Activated CD8-positive, alpha-beta memory T cell treated with anti-CD3 and anti-CD28 coated beads, Interleukin-2, amount 10 ng/mL, durations not matched to agents 7 days and 5 days (primary cell): ENCODE results near the gene PPP4R3B. TPM values are rescaled to one million over a fixed set of nuclear protein-coding genes. Genes with fewer than 3 reads are reported as not detected.
"Not testable (repeated sequence)": the region's sequence is repeated elsewhere in the genome, so short reads cannot be mapped to it uniquely, and the experiment has no call there.

Source experiments
- ATAC-seq: fragments of 150-1000 bp; cut with Tn5 transposase; one replicate; pipeline ENCODE4 v1.10.0; 2021; ENCODE audit warnings: moderate library complexity
- CTCF ChIA-PET: fragments of 350-600 bp; sonication (Branson Sonifier 250); formaldehyde crosslinking; loops from one replicate; lab custom pipeline; 2021; ENCODE audit warnings: antibody characterized with exemption; lab: Charles Lee
- DNase-seq: peaks from one replicate; pipeline ENCODE4 v3.0.0-alpha.2; 2020
- H3K27ac Mint-ChIP-seq: one replicate; pipeline ENCODE4 v1.8.0; 2021; ENCODE audit warnings: mild to moderate bottlenecking, mixed read lengths
- H3K27me3 Mint-ChIP-seq: one replicate; pipeline ENCODE4 v1.8.0; 2021; ENCODE audit warnings: mixed read lengths
- H3K36me3 Mint-ChIP-seq: one replicate; pipeline ENCODE4 v1.8.0; 2021; ENCODE audit warnings: mild to moderate bottlenecking, mixed read lengths
- H3K4me1 Mint-ChIP-seq: one replicate; pipeline ENCODE4 v1.8.0; 2021; ENCODE audit warnings: mixed read lengths
- H3K4me3 Mint-ChIP-seq: one replicate; pipeline ENCODE4 v1.8.0; 2021; ENCODE audit warnings: mild to moderate bottlenecking, moderate library complexity, mixed read lengths
- H3K9me3 Mint-ChIP-seq: one replicate; pipeline ENCODE4 v1.8.0; 2022; ENCODE audit warnings: low read depth, mixed read lengths
- total RNA-seq, 2 experiments: library from RNA; stranded (reverse); gene quantifications; one replicate each; pipeline ENCODE4 v1.2.3, GENCODE V29; 2021

PPP4R3B gene
- total RNA-seq, 2 experiments from 2014 or later, result 67.3 to 76.9 TPM

DNA sequence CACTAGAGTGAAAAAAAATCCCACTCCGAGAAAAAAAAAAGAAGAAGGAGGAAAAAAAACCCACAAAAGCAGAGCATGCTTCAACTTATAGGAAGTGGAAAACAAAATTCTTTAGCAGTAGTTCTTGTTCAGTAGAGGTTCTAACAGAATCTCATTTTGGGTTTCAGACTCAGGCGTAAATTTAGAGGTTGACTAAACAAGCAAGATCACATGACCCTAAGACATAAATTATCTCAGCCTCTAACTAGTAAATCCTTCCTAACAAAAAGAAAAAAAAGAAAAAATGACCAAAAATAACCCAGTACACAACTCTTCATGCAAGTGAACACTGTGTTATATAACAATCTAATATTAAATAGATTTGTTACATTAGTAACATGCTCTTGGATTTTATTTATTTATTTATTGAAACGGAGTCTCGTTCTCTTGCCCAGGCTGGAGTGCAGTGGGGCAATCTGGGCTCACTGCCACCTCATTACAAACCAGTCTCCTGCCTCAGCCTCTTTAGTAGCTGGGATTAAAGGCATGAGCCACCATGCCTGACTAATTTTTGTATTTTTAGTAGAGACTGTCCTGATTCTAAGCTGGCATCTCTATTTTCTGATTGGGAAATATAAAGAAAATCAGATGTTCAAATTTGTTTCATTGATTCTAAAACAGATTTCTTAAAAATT, 35.4 kb downstream of the PPP4R3B start:
- Mint-ChIP-seq H3K4me1 (peaks cover 15% of the 10 kb centered on the region), H3K36me3 (peaks cover 45% of the 10 kb centered on the region), H3K27me3 (no peaks in the 10 kb centered on the region), H3K4me3 (no peak overlapping the region), H3K9me3 (no peaks in the 10 kb centered on the region), H3K27ac (no peak overlapping the region)
- DNase-seq (no peak), ATAC-seq (no peak)
- CTCF ChIA-PET, result no interaction called here

DNA sequence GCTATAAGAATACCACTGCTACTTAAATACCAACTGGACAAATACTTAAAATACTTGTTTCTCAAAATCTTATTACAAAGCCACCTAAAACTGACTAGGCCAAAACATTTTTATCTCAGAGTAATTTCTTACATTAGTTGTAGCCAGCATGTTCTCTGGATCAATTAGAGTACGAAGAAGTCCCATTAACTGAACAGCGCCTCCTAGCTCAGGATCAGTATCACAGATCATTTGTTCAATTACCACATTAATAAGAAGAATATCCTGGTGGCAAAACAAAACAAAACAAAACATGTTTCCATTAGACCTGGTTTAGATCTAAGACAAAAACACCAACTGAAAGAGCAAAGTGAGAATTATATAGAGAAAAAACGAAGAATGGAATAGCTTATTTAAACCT, 36.0 kb downstream of the PPP4R3B start:
- CTCF ChIA-PET, result no interaction called here
- Mint-ChIP-seq H3K27ac (no peak overlapping the region), H3K36me3 (peaks cover 47% of the 10 kb centered on the region), H3K27me3 (no peaks in the 10 kb centered on the region), H3K4me1 (peaks cover 15% of the 10 kb centered on the region), H3K9me3 (no peaks in the 10 kb centered on the region), H3K4me3 (no peak overlapping the region)
- DNase-seq, result no peak
- ATAC-seq, result no peak

DNA sequence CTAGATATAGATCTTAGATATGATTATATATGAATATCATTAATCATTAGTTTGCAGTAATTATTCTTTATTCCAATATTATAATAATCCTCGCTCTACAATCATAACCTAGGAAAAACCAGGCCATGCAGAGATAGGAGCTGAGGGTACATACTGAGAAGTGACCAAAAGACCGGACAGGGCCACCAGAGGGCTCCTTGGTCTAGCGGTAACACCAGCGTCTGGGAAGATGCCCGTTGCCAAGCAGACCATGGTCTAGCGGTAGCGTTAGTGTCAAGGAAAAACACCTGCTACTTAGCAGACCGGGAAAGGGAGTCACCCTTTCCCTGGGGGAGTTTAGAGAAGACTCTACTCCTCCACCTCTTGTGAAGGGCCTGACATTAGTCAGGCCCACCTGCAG, 48.4 kb downstream of the PPP4R3B start:
- ATAC-seq, H3K4me3 Mint-ChIP-seq, H3K9me3 Mint-ChIP-seq, H3K27ac Mint-ChIP-seq, H3K27me3 Mint-ChIP-seq, DNase-seq: not testable (repeated sequence)
- CTCF ChIA-PET, result interaction anchor here (0.8 kb wide), 1 partner anchor 23 kb away, joined by 3 read pairs; no protein-coding TSS in a partner anchor
- Mint-ChIP-seq H3K4me1 (peaks cover 11% of the 10 kb centered on the region), H3K36me3 (peaks cover 46% of the 10 kb centered on the region)

DNA sequence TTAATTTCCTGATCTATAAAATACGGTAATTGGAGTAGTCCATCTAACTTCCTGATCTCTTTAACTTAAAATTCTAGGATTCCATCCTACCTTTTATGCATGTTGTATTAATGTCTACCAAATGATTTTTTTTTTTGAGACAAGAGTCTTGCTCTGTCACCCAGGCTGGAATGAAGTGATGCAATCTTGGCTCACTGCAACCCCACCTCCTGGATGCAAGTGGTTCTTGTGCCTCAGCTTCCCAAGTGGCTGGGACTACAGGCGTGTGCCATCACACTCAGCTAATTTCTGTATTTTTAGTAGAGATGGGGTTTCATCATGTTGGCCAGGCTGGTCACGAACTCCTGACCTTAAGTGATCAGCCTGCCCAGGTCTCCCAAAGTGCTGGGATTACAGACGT, 50.1 kb downstream of the PPP4R3B start:
- DNase-seq (no peak), ATAC-seq (no peak)
- peaks cover 56% of the 10 kb centered on the region for H3K36me3 Mint-ChIP-seq
- H3K27ac Mint-ChIP-seq, result no peak overlapping the region
- H3K27me3 Mint-ChIP-seq, result no peaks in the 10 kb centered on the region
- H3K4me1 Mint-ChIP-seq, result peaks cover 11% of the 10 kb centered on the region
- H3K4me3 Mint-ChIP-seq, result no peak overlapping the region
- CTCF ChIA-PET, result interaction anchor here (1.2 kb wide), 1 partner anchor 18 kb away, joined by 3 read pairs; no protein-coding TSS in a partner anchor
- peaks cover 5% of the 10 kb centered on the region for H3K9me3 Mint-ChIP-seq

DNA sequence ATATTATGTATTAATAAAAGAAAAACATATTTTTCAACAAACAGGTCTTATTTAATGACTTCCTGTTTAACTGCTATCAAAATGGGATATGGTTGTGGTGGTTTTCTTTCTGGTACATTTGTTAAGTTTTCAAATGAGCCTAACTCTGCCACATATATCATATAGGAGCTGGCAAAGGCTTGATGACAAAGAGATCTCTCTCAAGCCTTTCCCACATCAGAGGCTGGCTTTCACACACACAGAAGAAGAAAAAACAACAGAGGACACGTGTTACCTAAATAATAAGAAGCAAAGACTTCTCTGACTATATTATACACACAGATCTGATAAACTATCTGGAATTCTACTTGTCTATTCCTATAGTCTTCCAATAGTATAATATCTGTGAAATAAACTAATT, 51.8 kb downstream of the PPP4R3B start:
- peaks cover 10% of the 10 kb centered on the region for H3K9me3 Mint-ChIP-seq
- H3K4me3 Mint-ChIP-seq, result no peak overlapping the region
- no peaks in the 10 kb centered on the region for H3K27me3 Mint-ChIP-seq
- peaks cover 11% of the 10 kb centered on the region for H3K4me1 Mint-ChIP-seq
- H3K27ac Mint-ChIP-seq, result no peak overlapping the region
- ATAC-seq (no peak), DNase-seq (no peak)
- H3K36me3 Mint-ChIP-seq, result peaks cover 68% of the 10 kb centered on the region
- CTCF ChIA-PET, result no interaction called here

DNA sequence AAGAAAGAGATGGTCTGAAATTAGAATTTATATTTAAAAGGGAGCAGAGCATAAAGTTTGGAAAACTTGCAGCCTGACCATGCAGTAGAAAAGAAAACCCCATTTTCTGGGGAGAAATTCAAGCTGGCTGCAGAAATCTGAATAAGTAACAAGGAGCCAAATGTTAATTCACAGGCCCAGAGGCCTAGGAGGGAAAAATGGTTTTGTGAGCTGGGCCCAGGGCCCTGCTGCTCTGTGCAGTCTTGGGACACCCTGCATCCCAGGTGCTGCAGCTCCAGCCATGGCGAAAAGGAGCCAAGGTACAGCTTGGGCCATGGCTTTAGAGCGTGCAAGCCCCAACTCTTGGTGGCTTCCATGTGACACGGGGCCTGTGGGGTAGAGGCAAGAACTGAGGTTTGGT, 56.6 kb downstream of the PPP4R3B start:
- Mint-ChIP-seq H3K27ac (no peak overlapping the region), H3K4me3 (no peak overlapping the region), H3K4me1 (peaks cover 2% of the 10 kb centered on the region), H3K9me3 (peaks cover 10% of the 10 kb centered on the region), H3K27me3 (no peaks in the 10 kb centered on the region), H3K36me3 (peaks cover 67% of the 10 kb centered on the region)
- no peak for DNase-seq
- ATAC-seq, result no peak
- CTCF ChIA-PET, result no interaction called here

DNA sequence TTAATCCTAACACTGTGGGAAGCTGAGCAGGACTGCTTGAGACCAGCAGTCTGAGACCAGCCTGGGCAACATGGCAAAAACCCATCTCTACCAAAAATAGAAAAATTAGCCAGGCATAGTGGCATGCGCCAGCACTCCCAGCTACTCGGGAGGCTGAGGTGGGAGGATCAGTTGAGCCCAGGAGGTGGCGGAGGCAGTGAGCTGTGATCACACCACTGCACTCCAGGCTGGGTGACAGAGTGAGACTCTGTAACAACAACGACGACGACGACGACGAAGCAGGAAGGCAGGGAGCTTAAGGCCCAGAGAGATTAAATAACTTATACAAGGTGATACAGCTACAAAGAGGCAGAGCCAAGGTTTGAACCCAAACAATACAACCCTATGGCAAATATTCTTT, 60.6 kb downstream of the PPP4R3B start:
- H3K4me1 Mint-ChIP-seq, result no peaks in the 10 kb centered on the region
- CTCF ChIA-PET, result no interaction called here
- no peaks in the 10 kb centered on the region for H3K27me3 Mint-ChIP-seq
- H3K9me3 Mint-ChIP-seq, result peaks cover 2% of the 10 kb centered on the region
- H3K36me3 Mint-ChIP-seq, result peaks cover 53% of the 10 kb centered on the region
- no peak overlapping the region for H3K27ac Mint-ChIP-seq
- H3K4me3 Mint-ChIP-seq, result no peak overlapping the region
- DNase-seq (no peak), ATAC-seq (no peak)

DNA sequence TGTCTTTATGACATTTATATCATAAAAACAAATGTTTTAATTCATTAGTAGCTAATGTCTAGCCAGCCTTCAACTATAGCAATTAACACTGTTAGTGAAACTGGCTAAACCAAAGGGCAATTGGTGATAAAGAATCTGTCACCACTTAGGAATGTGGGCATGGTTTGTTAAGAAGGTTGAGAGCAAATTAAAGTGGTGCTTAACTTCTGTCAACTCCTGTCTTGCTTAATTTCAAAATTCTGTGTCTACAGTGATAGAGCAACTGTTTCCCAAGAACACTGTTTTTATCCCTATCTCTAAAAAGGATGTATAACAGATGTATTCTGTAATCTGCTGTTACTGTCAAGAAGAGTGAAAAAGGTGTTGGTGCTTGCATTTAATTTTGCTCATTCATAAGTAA, 61.4 kb downstream of the PPP4R3B start:
- Mint-ChIP-seq H3K4me3 (no peak overlapping the region), H3K4me1 (no peaks in the 10 kb centered on the region), H3K27me3 (no peaks in the 10 kb centered on the region), H3K36me3 (peaks cover 45% of the 10 kb centered on the region), H3K27ac (no peak overlapping the region), H3K9me3 (no peaks in the 10 kb centered on the region)
- CTCF ChIA-PET, result interaction anchor here (0.7 kb wide), 1 partner anchor 11 kb away, joined by 3 read pairs; no protein-coding TSS in a partner anchor
- ATAC-seq (no peak), DNase-seq (no peak)

DNA sequence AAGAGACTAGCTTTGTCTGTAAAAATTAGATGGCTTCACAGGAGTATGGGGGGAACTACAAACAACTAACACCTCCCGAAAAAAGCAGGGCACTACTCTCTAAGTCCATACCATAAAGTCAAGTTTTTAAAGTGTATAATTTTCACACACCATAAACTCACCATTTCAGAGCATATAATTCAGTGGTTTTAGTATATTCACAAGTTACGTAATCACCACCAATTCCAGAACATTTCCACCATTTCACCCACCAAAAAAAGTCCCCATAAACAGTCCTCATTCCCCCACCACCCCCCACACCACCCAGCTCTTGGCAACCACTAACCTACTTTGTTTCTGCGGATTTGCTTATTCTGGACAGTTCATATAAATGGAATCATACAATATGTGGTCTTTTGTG, 64.1 kb downstream of the PPP4R3B start:
- ATAC-seq (no peak), DNase-seq (no peak)
- Mint-ChIP-seq H3K27ac (no peak overlapping the region), H3K36me3 (peaks cover 34% of the 10 kb centered on the region), H3K4me1 (no peaks in the 10 kb centered on the region), H3K9me3 (no peaks in the 10 kb centered on the region), H3K4me3 (no peak overlapping the region), H3K27me3 (no peaks in the 10 kb centered on the region)
- CTCF ChIA-PET, result interaction anchor here (1.1 to 1.4 kb wide), 2 partner anchors 15 to 20 kb away, joined by 3 read pairs; no protein-coding TSS in a partner anchor

DNA sequence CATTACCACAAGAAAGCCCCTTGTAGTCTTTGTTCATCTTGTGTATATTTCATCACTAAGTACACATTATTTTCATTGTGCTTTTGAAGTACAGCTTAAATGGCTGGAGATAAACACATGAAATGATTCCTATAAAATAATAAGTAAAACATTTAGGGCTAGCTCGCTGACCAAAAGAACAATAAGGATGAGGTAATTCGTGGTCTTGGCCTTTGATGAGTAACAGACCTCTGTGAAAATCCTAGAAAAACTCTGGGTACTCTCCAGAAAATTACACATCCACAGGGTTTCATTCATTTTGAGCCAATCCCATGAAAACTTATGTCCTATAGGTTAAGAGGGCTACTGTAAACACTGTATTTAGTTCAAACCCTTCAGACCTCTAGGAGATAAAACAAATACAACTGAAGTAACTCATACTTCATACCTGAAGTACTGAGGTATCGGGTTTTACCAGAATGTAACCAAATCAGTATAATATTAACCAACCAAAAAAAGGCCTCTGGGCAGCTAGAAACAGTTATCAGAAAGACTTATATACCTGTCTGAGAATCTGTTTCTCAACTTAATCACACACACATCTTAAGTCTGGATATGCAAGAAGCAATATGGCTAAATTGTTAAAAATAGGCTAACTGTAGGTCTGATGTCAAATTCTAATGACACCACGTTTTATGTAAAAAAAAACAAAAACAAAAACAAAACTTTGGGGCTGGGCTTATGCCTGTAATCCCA, 66.9 kb downstream of the PPP4R3B start:
- H3K4me3 Mint-ChIP-seq, result no peak overlapping the region
- H3K36me3 Mint-ChIP-seq, result peaks cover 33% of the 10 kb centered on the region
- ATAC-seq, result no peak
- no peaks in the 10 kb centered on the region for H3K27me3 Mint-ChIP-seq
- H3K27ac Mint-ChIP-seq, result no peak overlapping the region
- H3K4me1 Mint-ChIP-seq, result no peaks in the 10 kb centered on the region
- no peaks in the 10 kb centered on the region for H3K9me3 Mint-ChIP-seq
- CTCF ChIA-PET, result no interaction called here
- DNase-seq, result no peak

DNA sequence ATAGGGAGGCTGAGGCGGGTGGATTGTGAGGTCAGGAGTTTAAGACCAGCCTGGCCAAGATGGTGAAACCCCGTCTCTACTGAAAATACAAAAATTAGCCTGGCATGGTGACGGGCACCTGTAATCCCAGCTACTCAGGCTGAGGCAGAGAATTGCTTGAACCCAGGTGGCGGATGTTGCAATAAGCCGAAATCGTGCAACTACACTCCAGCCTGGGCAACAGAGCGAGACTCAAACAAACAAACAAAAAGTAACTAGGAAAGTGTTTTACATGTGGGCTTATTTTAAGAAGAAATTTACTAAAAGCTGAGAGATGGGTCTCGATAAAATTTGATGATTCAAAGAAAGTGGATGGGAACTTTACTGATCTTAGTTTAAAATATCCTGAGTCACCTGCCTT, 69.7 kb downstream of the PPP4R3B start:
- ATAC-seq, DNase-seq, H3K27ac Mint-ChIP-seq, CTCF ChIA-PET, H3K4me1 Mint-ChIP-seq, H3K9me3 Mint-ChIP-seq, H3K27me3 Mint-ChIP-seq, H3K4me3 Mint-ChIP-seq: not testable (repeated sequence)
- peaks cover 28% of the 10 kb centered on the region for H3K36me3 Mint-ChIP-seq

DNA sequence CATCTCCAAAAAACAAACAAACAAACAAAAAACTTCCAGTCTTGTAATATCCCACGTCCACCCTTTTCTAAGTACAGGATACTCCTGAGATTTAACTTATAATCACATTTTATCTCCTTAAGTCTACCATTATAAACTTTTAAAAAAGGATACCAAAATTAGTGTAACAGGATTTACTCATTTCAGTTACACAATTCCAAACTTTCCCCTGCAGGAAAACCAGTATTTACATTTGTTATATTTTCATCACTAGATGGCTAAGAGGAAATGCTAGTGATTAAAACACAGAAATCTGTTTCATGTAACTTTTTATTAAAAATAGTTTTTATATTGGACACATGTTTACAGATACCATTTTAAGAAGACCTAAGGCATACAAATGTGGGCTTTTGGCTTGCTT, 70.4 kb downstream of the PPP4R3B start:
- no peaks in the 10 kb centered on the region for H3K9me3 Mint-ChIP-seq
- DNase-seq (no peak), ATAC-seq (no peak)
- no peak overlapping the region for H3K4me3 Mint-ChIP-seq
- no peaks in the 10 kb centered on the region for H3K27me3 Mint-ChIP-seq
- CTCF ChIA-PET, result no interaction called here
- H3K4me1 Mint-ChIP-seq, result no peaks in the 10 kb centered on the region
- H3K27ac Mint-ChIP-seq, result no peak overlapping the region
- peaks cover 31% of the 10 kb centered on the region for H3K36me3 Mint-ChIP-seq

DNA sequence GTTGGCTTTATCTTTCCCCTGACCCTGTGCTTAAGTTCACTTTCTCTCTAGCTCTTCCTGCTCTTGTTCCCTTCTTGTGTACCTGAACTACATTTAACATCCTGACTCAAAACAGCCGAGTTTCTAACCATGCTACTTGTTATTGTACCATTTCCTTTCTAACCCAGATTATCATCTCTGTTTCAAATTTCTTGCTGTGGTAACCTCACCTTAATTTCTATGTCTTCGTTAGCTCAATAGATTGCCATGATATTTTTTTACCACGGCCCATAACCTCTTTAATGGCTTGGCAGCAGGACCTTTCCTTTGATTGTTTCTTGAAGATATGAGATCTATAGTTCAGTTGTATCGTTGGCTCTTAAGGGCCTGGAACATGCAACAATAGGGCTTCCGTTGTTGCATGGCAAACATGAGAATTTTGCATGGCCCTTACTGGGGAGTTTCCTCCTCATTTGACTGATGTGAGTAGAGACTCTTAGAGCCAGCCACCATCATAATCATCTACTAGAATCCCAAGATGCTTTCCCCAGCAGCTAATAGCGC, 86.8 kb downstream of the PPP4R3B start:
- CTCF ChIA-PET, result interaction anchor here (0.6 to 0.8 kb wide), 2 partner anchors 11 to 187 kb away, joined by 3 read pairs; partner anchors contain the start of gene CFAP36
- H3K4me1 Mint-ChIP-seq, result peaks cover 13% of the 10 kb centered on the region
- no peaks in the 10 kb centered on the region for H3K9me3 Mint-ChIP-seq
- H3K4me3 Mint-ChIP-seq, result no peak overlapping the region
- DNase-seq (no peak), ATAC-seq (peak; percentile 67)
- peak overlapping the region; percentile 26 for H3K27ac Mint-ChIP-seq
- no peaks in the 10 kb centered on the region for H3K27me3 Mint-ChIP-seq
- peaks cover 32% of the 10 kb centered on the region for H3K36me3 Mint-ChIP-seq

DNA sequence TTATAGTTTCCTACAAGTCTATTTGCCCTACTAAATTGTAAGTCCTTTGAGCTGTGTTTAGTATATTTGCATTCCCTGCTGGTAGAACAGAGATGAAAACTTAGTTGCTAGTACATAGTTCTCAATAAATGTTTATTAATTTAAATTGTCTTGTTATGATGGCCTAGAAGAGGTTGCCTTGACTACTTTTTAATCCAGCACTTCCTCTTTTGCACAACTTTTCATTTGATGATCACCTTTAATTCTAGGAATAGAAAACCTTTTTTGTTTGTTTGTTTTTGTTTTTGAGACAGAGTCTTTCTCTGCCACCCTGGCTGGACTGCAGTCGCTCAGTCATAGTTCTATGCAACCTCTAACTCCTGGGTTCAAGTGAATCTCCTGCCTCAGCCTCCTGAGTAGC, 91.2 kb downstream of the PPP4R3B start:
- CTCF ChIA-PET, result no interaction called here

More for the DNA sequence above, 91.2 kb downstream of the PPP4R3B start:
- H3K4me1 Mint-ChIP-seq, result peaks cover 15% of the 10 kb centered on the region
- H3K27me3 Mint-ChIP-seq, result no peaks in the 10 kb centered on the region
- H3K36me3 Mint-ChIP-seq, result peaks cover 36% of the 10 kb centered on the region
- H3K4me3 Mint-ChIP-seq, result no peak overlapping the region
- ATAC-seq, result no peak
- no peak for DNase-seq
- H3K27ac Mint-ChIP-seq, result no peak overlapping the region
- no peaks in the 10 kb centered on the region for H3K9me3 Mint-ChIP-seq
